Measurements from ENCODE around the gene PRSS48.
"Not testable (repeated sequence)": the region's sequence is repeated elsewhere in the genome, so short reads cannot be mapped to it uniquely, and the experiment has no call there.

Gene PRSS48

DNA sequence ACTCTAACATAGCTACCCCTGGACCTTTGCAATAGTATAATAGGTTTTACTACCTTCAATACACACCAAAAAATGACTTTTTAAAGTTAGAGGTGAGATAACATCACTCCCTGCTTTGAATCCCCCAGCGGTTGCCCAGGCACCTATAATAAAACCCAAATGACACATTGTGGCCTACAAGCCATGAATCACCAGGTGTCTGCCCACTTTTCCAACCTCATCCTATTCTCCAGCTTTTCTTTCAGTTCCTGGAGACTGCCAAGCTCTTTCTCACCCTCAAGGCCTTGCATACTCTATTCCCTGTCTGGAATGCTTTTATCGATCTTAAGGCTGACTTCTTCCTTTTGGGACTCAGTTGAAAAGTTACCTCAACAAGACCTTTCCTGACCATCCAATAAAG lies 16.4 kb upstream of the PRSS48 start:
- ATAC-seq (no peak), DNase-seq (no peak)

DNA sequence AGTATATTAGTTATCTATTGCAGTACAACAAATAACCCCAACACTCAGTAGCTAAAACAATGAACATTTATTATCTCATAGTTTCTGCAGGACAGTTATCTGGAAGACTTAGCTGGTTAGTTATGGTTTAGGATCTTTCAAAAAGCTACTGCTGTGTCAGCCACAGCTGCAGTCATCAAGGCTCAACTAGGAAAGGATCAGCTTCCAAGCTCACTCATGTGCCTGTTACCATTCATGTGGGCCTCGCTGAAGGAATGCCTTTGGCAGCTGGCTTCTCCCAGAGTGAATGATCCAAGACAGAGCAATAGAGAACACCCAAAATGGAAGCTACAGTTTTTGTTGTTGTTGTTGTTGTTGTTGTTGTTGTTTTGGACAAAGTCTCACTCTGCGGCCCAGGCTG lies 13.5 kb upstream of the PRSS48 start:
- DNase-seq (no peak), ATAC-seq (no peak)

GRCh38 chr4:151266497-151266896 lies 10.5 kb upstream of the PRSS48 start:
- no peak for ATAC-seq
- DNase-seq: no peak

- no peak for ATAC-seq
- DNase-seq: no peak
These were observed 9.9 kb upstream of the PRSS48 start for GRCh38 chr4:151267104-151267503.

DNA sequence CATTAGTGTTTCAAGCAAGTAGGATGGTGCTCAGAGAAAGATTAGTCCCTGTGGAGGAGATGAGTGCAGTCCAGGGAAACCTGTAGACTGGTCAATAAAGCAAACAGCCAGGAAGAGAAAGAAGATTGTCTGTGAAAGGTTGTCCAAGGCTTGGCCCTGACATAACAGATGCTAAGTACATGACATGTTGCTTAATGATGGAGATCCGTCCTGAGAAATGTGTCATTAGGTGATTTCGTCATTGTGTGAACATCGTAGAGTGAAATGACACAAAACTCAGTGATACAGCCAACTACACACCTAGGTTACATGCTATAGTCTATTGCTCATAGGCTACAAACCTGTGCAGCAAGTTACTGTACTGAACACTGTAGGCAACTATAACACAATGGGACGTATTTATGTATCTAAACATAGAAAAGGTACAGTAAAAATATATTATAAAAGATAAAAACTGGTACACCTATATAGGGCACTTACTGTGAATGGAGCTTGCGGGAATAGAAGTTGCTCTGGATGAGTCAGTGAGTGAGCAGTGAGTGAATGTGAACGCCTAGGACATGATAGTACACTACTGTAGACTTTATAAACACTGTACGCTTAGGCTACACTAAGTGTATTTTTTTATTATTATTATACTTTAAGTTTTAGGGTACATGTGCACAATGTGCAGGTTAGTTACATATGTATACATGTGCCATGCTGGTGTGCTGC lies 9.0 kb upstream of the PRSS48 start:
- ATAC-seq (no peak), DNase-seq (no peak)

DNA sequence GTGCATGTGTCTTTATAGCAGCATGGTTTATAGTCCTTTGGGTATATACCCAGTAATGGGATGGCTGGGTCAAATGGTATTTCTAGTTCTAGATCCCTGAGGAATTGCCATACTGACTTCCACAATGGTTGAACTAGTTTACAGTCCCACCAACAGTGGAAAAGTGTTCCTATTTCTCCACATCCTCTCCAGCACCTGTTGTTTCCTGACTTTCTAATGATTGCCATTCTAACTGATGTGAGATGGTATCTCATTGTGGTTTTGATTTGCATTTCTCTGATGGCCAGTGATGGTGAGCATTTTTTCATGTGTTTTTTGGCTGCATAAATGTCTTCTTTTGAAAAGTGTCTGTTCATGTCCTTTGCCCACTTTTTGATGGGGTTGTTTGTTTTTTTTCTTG lies 8.1 kb upstream of the PRSS48 start:
- not testable (repeated sequence) for ATAC-seq, DNase-seq

- ATAC-seq (no peak), DNase-seq (no peak)
These were observed 7.7 kb downstream of the PRSS48 start for GRCh38 chr4:151284534-151285245.

DNA sequence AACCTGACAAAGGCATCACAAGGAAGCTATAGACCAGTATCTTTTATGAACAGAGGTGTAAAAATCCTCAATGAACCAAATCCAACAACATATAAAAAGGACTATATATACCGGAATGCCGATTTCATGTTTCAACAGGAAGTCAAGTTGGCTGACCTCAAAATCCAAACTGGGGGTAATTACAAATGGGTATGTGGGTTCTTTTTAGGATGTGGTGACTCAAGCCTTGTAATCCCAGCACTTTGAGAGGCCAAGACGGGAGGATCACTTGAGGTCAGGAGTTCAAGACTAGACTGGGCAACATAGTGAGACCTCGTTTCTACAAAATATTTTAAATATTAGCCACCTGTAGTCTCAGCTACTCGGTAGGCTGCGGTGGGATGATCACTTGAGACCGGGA lies 10.4 kb downstream of the PRSS48 start:
- ATAC-seq: no peak
- no peak for DNase-seq

GRCh38 chr4:151291485-151291884 lies 14.5 kb downstream of the PRSS48 start:
- ATAC-seq (no peak), DNase-seq (no peak)

DNA sequence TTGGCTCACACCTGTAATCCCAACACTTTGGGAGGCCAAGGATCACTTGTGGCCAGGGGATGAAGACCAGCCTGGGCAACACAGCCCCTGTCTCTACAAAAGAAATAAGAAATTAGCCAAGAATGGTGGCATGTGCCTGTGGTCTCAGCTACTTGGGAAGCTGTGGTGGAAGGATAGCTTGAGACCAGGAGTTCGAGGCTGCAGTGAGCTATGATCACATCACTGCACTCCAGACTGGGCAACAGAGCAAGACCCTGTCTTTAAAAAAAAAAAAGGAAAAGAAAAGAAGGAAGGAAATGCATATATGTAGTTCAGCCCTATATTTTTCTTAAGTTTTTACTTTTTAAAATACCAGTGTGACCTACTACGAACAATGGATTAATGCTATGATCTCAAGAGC lies 15.1 kb downstream of the PRSS48 start:
- no peak for ATAC-seq

DNA sequence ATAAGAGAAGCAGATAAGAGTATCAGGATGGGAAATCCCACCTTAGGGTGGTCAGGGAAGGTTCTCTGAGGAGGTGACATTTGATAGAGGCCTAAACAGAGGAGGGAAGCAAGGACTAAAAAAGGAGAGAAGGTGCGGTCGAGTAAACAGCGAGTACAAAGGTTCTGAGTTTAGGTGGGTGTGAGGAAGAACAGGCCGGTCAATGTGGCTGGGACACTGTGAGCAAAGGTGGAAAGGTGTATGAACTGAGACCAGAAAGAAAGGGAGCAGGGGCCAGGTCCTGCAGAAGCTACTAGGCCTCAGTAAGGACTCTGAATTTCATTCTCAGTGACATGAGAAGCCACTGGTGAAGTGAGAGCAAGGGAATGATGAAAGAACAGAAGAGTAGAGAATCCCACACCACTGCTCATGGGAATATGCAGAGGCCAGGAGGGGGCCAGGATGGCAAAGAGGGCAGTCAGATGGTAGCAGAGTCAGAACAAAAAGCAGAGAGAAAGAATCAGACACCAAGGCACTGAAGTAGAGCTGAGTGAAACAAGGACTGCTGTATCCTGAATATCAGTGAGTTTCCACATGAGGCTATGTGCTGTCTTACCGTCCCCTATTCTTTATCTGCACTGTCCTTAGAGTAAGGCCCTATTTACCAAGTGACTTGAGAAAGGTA lies 18.0 kb downstream of the PRSS48 start:
- no peak for ATAC-seq
- DNase-seq: no peak

More for the DNA sequence above, 15.1 kb downstream of the PRSS48 start:
- DNase-seq: no peak

GRCh38 chr4:151296227-151296626 lies 19.3 kb downstream of the PRSS48 start:
- no peak for DNase-seq
- no peak for ATAC-seq

DNA sequence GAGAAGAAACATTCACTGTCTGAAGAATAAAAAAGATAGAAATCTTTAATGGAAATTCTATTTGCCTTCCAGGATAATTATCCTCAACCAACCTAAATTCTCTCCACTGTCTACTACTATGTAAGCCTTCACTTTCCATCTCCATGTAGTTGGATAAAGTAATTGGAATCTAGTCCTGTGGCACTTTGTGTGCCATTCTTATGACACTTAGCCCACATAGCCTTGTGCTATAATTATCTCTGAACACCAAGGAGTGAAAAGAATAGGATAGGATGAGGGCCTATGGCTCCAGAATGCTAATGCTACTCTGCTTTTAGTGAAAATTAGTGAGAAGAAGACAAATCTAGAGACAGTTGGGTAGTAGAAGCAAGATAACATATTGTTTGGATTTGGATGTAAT lies 20.2 kb downstream of the PRSS48 start:
- ATAC-seq (no peak), DNase-seq (no peak)

- ATAC-seq (peak; percentile 19), DNase-seq (no peak)
These were observed 25.5 kb downstream of the PRSS48 start for GRCh38 chr4:151302432-151302831.

DNA sequence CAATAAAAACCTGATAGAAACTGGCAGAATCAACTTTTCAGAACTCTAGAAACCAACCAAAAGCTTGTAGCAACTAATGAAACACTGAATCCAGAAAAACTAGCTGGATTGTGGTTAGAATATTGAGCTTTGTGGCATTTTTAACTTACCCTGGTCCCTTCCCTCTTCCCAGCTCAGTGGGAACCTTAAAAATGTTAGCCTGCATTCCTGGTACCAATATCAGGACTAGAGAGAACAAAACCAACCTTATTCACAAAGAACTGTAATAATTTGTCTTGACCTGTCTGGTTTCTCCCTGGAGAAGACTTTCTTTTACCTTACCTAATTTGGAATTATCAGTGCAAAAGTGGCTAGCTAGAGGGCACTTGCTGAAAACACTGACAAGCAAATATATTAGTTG lies 27.3 kb downstream of the PRSS48 start:
- ATAC-seq (no peak), DNase-seq (no peak)

DNA sequence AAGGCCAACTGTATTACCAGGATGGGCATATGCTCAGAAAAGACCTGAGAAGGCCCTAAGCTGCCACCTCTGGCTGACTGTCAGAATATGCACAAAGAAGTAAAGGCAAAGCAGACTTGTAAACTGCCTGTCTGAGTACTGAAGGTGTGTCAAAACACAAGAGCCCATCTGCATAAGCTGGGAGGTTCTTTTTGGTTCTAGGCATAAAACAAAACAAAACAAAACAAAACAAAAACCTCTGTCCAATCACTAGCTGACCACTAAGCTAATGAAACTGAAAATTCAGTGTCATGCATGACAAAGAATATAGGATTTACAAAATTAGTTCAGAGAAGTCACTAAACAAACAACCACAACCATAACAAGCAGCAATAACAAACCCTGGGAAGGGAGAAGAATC lies 27.8 kb downstream of the PRSS48 start:
- ATAC-seq (no peak), DNase-seq (no peak)

DNA sequence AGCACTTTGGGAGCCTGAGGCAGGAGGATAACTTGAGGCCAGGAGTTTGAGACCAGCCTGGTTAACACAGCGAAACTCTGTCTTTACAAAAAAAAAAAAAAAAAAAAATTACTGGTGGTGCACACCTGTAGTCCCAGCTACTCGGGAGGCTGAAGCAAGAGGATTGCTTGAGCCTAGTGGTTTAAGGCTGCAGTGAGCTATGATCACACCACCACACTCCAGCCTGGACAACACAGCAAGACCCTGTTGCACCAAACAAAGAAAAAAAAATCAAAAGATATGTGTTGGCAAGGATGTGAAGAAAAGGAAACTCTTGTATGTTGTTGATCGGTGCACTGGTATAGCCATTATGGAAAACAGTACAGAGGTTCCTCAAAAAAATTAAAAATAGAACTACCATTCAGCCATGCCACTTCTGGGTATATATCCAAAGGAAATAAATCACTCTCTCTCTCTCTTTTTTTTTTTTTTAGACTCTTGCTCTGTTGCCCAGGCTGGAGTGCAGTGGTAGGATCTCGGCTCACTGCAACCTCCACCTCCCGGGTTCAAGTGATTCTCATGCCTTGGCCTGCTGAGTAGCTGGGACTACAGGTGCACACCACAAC lies 33.3 kb downstream of the PRSS48 start:
- no peak for DNase-seq
- no peak for ATAC-seq

- ATAC-seq: no peak
- no peak for DNase-seq
These were observed 36.5 kb downstream of the PRSS48 start for GRCh38 chr4:151313306-151314009.

DNA sequence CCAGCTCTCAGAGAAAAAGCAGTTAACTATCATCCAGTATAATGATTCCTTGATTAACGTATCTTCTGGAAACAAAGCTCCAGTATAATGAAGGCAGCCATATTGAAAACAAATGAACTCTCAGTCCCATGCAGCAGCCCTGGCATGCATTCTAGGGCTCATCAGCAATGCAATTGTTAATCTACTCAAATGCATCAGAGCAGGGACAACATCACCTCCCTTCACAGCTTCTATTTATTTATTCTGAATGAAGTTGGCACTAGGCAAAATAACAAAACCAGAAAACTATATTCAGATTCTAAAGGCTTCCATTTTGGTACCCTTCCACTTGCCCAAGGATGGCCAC lies 37.0 kb downstream of the PRSS48 start:
- no peak for DNase-seq
- no peak for ATAC-seq

DNA sequence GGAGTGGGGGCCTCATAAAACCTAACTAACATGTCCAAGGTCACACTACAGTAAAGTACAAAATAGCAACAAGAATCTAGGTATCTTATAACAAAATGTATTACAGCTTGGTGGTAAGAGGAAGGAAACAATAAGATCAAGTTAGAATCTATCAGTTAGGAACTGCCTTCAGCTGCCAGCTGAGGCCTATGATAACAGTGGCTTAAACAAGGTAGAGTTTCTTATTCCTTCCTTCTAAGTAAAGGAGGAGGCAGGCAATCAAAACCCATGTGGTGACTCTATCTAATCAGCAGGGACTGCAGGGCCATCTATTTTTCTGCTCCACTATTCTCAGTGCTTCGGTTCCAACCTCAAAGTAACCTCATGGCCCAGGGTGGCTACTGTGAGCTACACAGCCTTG lies 37.5 kb downstream of the PRSS48 start:
- no peak for DNase-seq
- no peak for ATAC-seq

DNA sequence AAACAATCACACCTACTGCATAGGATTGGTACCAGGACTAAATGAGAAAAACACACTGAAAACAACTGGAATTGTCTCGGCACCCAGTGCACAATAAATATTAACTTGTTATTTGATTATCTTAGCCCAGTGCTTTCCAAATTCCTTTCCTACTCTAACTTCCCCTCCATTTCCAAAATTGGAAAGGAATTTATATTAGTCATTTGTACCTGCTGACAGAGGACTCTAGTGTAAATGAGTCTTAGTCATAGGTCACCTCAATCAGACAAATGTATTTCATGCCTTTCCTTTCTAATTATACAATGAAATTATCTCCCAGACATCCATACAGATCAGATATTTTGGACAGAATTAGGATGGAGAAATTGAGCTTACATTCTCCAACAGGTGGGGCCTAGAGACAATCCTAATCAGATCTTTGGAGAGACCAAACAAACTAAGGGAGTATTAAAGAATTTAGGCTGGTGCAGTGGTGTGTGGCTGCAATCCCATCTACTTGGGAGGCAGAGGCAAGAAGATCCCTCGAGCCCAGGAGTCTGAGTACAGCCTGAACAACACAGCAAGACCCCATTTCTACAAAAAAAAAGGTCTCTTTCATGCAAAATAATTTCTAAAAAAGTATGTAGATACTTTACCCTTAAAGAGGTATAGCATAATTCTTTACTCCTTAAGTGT lies 38.4 kb downstream of the PRSS48 start:
- no peak for ATAC-seq
- no peak for DNase-seq

DNA sequence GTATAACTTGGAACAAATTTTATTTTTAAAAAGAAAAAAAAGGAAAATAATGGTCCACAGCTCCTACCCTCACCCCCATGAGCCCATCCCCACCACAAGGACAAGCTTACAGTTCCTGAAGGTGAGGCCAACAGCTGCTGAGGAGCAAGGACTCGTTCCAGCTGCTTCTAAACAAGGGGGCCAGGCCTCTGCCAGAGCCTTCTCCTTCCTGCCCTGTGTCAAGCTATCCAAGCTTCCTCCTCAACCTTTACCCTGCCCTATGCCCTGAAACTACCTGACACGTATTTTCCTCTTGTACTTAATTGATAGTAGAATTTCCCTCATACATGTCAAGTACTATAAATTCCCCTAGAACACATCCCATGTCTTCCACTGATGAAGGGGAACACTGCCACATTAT lies 39.7 kb downstream of the PRSS48 start:
- no peak for DNase-seq
- ATAC-seq: no peak
